IMR-90 (cell line): ENCODE results near the gene SRRM3. TPM values are rescaled to one million over a fixed set of nuclear protein-coding genes. Genes with fewer than 3 reads are reported as not detected.

ENCODE experiments used
- ATAC-seq: fragments of 200-7000 bp; cut with Tn5 transposase; 2 replicates; pipeline ENCODE4 v1.9.1; 2020; ENCODE audit warnings: low read depth, mild to moderate bottlenecking, moderate library complexity
- BruUV-seq: library from RNA; stranded (reverse); fragments of 400-500 nt; replicated peaks from 2 replicates; lab custom pipeline; 2021; lab: Mats Ljungman, UMichigan
- CTCF ChIA-PET: fragments of 300-600 bp; formaldehyde crosslinking; extraction: SDS; loops from one replicate; lab custom pipeline; 2021; ENCODE audit warnings: antibody characterized with exemption; lab: Yijun Ruan, JAX
- POLR2A ChIA-PET: fragments of 300-600 bp; sonication (Branson Sonifier 250); formaldehyde crosslinking; loops from one replicate; lab custom pipeline; 2022; ENCODE audit warnings: antibody characterized with exemption; ENCODE audit not compliant: unreplicated experiment; lab: Charles Lee
- DNase-seq: peaks from one replicate; pipeline ENCODE4 v3.0.0; 2013
- H2AFZ ChIP-seq: replicated peaks from 2 replicates; pipeline ENCODE3; 2013; ENCODE audit warnings: low read length, mild to moderate bottlenecking; ENCODE audit not compliant: poor library complexity
- H2AK5ac ChIP-seq: 2 replicates; pipeline ENCODE4 v1.6.1; 2013; ENCODE audit warnings: low read depth, low read length, inconsistent platforms
- H2AK9ac ChIP-seq: replicated peaks from 2 replicates; pipeline ENCODE3; 2013; ENCODE audit warnings: mild to moderate bottlenecking, low read depth, low read length, moderate library complexity; ENCODE audit not compliant: poor library complexity
- H2BK120ac ChIP-seq: 2 replicates; pipeline ENCODE4 v1.6.1; 2013; ENCODE audit warnings: low read depth, low read length, inconsistent platforms
- H2BK15ac ChIP-seq: 3 replicates; pipeline ENCODE4 v1.6.1; 2013; ENCODE audit warnings: low read depth, low read length, inconsistent platforms
- H2BK20ac ChIP-seq: 2 replicates; pipeline ENCODE4 v1.6.1; 2013; ENCODE audit warnings: low read depth, mild to moderate bottlenecking, inconsistent platforms, low read length, moderate library complexity
- H2BK5ac ChIP-seq: 2 replicates; pipeline ENCODE4 v1.6.1; 2013; ENCODE audit warnings: mild to moderate bottlenecking, low read depth, low read length, inconsistent platforms; ENCODE audit not compliant: poor library complexity, severe bottlenecking
- H3K14ac ChIP-seq: replicated peaks from 2 replicates; pipeline ENCODE4 v1.6.1; 2013; ENCODE audit warnings: low read depth, low read length, inconsistent platforms
- H3K18ac ChIP-seq: 2 replicates; pipeline ENCODE4 v1.6.1; 2013; ENCODE audit warnings: low read depth, low read length, control low read depth
- H3K23ac ChIP-seq: 2 replicates; pipeline ENCODE4 v1.6.1; 2013; ENCODE audit warnings: low read depth, low read length, inconsistent platforms
- H3K27ac ChIP-seq: 2 replicates; pipeline ENCODE4 v1.5.1; 2013; ENCODE audit warnings: mild to moderate bottlenecking, control low read depth, low read length; ENCODE audit not compliant: insufficient read depth
- H3K27me3 ChIP-seq: 2 replicates; pipeline ENCODE4 v1.6.1; 2013; ENCODE audit warnings: low read length; ENCODE audit not compliant: control insufficient read depth, insufficient read depth
- H3K36me3 ChIP-seq: 2 replicates; pipeline ENCODE4 v1.6.1; 2013; ENCODE audit warnings: low read length, mixed read lengths; ENCODE audit not compliant: control insufficient read depth, insufficient read depth
- H3K4ac ChIP-seq: 2 replicates; pipeline ENCODE4 v1.6.1; 2013; ENCODE audit warnings: low read depth, low read length, inconsistent platforms
- H3K4me1 ChIP-seq: 2 replicates; pipeline ENCODE4 v1.6.1; 2013; ENCODE audit warnings: low read length, mixed read lengths; ENCODE audit not compliant: control insufficient read depth, insufficient read depth
- H3K4me2 ChIP-seq: 2 replicates; pipeline ENCODE4 v1.6.1; 2013; ENCODE audit warnings: low read depth, mild to moderate bottlenecking, control low read depth, low read length, moderate library complexity
- H3K4me3 ChIP-seq: 2 replicates; pipeline ENCODE4 v1.5.1; 2013; ENCODE audit warnings: low read depth, mild to moderate bottlenecking, control low read depth, low read length, moderate library complexity; ENCODE audit not compliant: insufficient read depth
- H3K56ac ChIP-seq: 2 replicates; pipeline ENCODE4 v1.6.1; 2013; ENCODE audit warnings: low read length, inconsistent platforms; ENCODE audit not compliant: insufficient read depth; ENCODE audit errors: extremely low read depth
- H3K79me1 ChIP-seq, 2 experiments: 2 replicates each; pipeline ENCODE4 v1.6.1; 2013; ENCODE audit warnings: low read length in 2 of 2, inconsistent platforms in 1 of 2, low read depth in 1 of 2
- H3K9ac ChIP-seq: 2 replicates; pipeline ENCODE4 v1.6.1; 2013; ENCODE audit warnings: low read depth, low read length, control low read depth
- H3K9me1 ChIP-seq: 2 replicates; pipeline ENCODE4 v1.6.1; 2013; ENCODE audit warnings: low read length, inconsistent platforms; ENCODE audit not compliant: insufficient read depth
- H3K9me3 ChIP-seq: 2 replicates; pipeline ENCODE4 v1.6.1; 2013; ENCODE audit warnings: low read length; ENCODE audit not compliant: control insufficient read depth, insufficient read depth
- H4K20me1 ChIP-seq: 2 replicates; pipeline ENCODE4 v1.6.1; 2013; ENCODE audit warnings: low read length, inconsistent platforms; ENCODE audit not compliant: insufficient read depth
- H4K5ac ChIP-seq: 2 replicates; pipeline ENCODE4 v1.6.1; 2013; ENCODE audit warnings: mild to moderate bottlenecking, low read depth, low read length, control low read depth
- H4K8ac ChIP-seq, 2 experiments: 2 replicates each; pipeline ENCODE4 v1.6.1; 2013; ENCODE audit warnings: low read depth in 2 of 2, low read length in 2 of 2, control low read depth in 1 of 2, inconsistent platforms in 1 of 2
- H4K91ac ChIP-seq: 2 replicates; pipeline ENCODE4 v1.6.1; 2013; ENCODE audit warnings: low read depth, low read length, inconsistent platforms; ENCODE audit not compliant: insufficient read depth
- CEBPB ChIP-seq: IDR thresholded peaks from 2 replicates; pipeline ENCODE4 v1.6.1; 2012; ENCODE audit warnings: low read depth, low read length, improper control_type of control experiment
- CTCF ChIP-seq: conservative IDR thresholded peaks from 2 replicates; pipeline ENCODE4 v1.5.1; 2012; ENCODE audit warnings: mild to moderate bottlenecking, low read depth, low read length, improper control_type of control experiment
- POLR2A ChIP-seq: IDR thresholded peaks from 2 replicates; pipeline ENCODE4 v1.6.1; 2012; ENCODE audit warnings: mild to moderate bottlenecking, low read depth, low read length
- WGBS, 2 experiments: methylation state at CpG; one replicate each; pipeline versions ENCODE4 v1.1.5 to v1.1.7; 2013; ENCODE audit warnings: missing lambda C conversion rate in 2 of 2; ENCODE audit not compliant: insufficient read length in 1 of 2; ENCODE audit errors: extremely low coverage in 2 of 2; 5-methylcytosine and 5-hydroxymethylcytosine counted together
- dilution Hi-C: fragments of 300-500 bp; cut with HindIII; formaldehyde crosslinking; loops from one replicate; pipeline ENCODE4 v1.14.3; 2018; ENCODE audit warnings: low sequenced_read_pairs; ENCODE audit not compliant: unreplicated experiment
- in situ Hi-C: fragments of 300-500 bp; cut with MboI; formaldehyde crosslinking; loops from 3 replicates; pipeline ENCODE4 v1.14.3; 2019; ENCODE audit warnings: low sequenced_read_pairs, inconsistent platforms, mixed read lengths
- intact Hi-C: fragments of 100-400 bp; cut with micrococcal nuclease; formaldehyde crosslinking; loops from 2 replicates; pipeline ENCODE4 v1.10.0; 2022
- polyA plus RNA-seq, 3 experiments: library from polyadenylated mRNA; depleted of rRNA; stranded (reverse); fragments of >200 nt; gene quantifications; 2 replicates each; pipeline ENCODE4 v1.2.3, GENCODE V29; 2012; ENCODE audit warnings: low replicate concordance in 1 of 3
- total RNA-seq: library from RNA; depleted of rRNA; stranded (reverse); fragments of >200 nt; gene quantifications from 2 replicates; pipeline ENCODE4 v1.2.3, GENCODE V29; 2012
- TF ChIP-seq, protein P1 (sequence below): fragments of 150-350 bp; IDR thresholded peaks from 2 replicates; pipeline ENCODE4 v1.6.1; 2017; ENCODE audit warnings: mild to moderate bottlenecking, antibody characterized with exemption, low read length, low read depth

Gene SRRM3
- total and polyA plus RNA-seq, 2 of the 4 experiments (the other 2 are of a cell fraction), result 0.18 to 2.5 TPM

GRCh38 chr7:76166404-76167255, 35.1 kb upstream of the SRRM3 start:
- Histone ChIP-seq H4K91ac (peak overlapping the region; percentile 88), H2AK9ac (peak overlapping the region; percentile 82), H3K4ac (peak overlapping the region; percentile 92), H3K9me3 (no peaks in the 10 kb centered on the region), H4K8ac (peak overlapping the region; percentile 96 to 99), H3K4me2 (peak overlapping the region; percentile 95), H3K9me1 (0 out of 2 replicates have a peak, but pooled peaks cover 3% of the 10 kb centered on the region), H3K27me3 (no peaks in the 10 kb centered on the region), H3K27ac (peak overlapping the region; percentile 54), H4K20me1 (no peaks in the 10 kb centered on the region), H3K4me1 (no peaks in the 10 kb centered on the region), H3K56ac (peak overlapping the region; percentile 44; the same call in 1 of the 2 replicates), H2AK5ac (peak overlapping the region; percentile 47; the same call in 1 of the 2 replicates), H3K18ac (peak overlapping the region; percentile 26; the same call in 1 of the 2 replicates), H3K14ac (peak overlapping the region; percentile 99), H3K9ac (peak overlapping the region; percentile 82), H2BK5ac (peak overlapping the region; percentile 14), H2BK120ac (peak overlapping the region; percentile 87), H2BK20ac (peak overlapping the region; percentile 73; the same call in 1 of the 2 replicates), H2AFZ (peak overlapping the region; percentile 99), H3K23ac (peak overlapping the region; percentile 87; the same call in 1 of the 2 replicates), H3K4me3 (peak overlapping the region; percentile 63), H4K5ac (peak overlapping the region; percentile 75), H3K79me1 (peaks cover 0 to 4% of the 10 kb centered on the region in 2 experiments; a peak in 1 of 4 replicates), H2BK15ac (peak overlapping the region; percentile 42; the same call in 1 of the 3 replicates), H3K36me3 (no peaks in the 10 kb centered on the region)
- dilution Hi-C loops (no loop called here), in situ Hi-C loops (no loop called here), intact Hi-C loops (no loop called here)
- POLR2A ChIA-PET, result interaction anchor here (0.6 kb wide), 1 partner anchor 77 kb away, joined by 3 read pairs; no protein-coding TSS in a partner anchor
- TF ChIP-seq POLR2A, result peak; percentile 4; the same call in 1 of the 2 replicates
- no peak for TF ChIP-seq CEBPB
- TF ChIP-seq, protein P1, sequence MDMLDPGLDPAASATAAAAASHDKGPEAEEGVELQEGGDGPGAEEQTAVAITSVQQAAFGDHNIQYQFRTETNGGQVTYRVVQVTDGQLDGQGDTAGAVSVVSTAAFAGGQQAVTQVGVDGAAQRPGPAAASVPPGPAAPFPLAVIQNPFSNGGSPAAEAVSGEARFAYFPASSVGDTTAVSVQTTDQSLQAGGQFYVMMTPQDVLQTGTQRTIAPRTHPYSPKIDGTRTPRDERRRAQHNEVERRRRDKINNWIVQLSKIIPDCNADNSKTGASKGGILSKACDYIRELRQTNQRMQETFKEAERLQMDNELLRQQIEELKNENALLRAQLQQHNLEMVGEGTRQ, result 0 out of 2 replicates have a peak, but pooled peaks have one; percentile 2
- TF ChIP-seq CTCF, result peak; percentile 11; the same call in 1 of the 2 replicates
- ATAC-seq (peak; percentile 99), DNase-seq (peak; percentile 93)
- 1% methylated on average over 32 of the region's 67 CpGs; no CpG with 5 or more reads in 1 of the 2 experiments for WGBS, 2 experiments
- CTCF ChIA-PET, result interaction anchor here (0.8 kb wide), 1 partner anchor 96 kb away, joined by 3 read pairs; no protein-coding TSS in a partner anchor
- BruUV-seq, result no TSS peak
